Measurements from ENCODE around the gene WDR62. TPM values are rescaled to one million over a fixed set of nuclear protein-coding genes. Genes with fewer than 3 reads are reported as not detected.

Gene WDR62
- total and polyA plus RNA-seq, 2 experiments from 2014 or later: 2.1 to 13.4 TPM

DNA sequence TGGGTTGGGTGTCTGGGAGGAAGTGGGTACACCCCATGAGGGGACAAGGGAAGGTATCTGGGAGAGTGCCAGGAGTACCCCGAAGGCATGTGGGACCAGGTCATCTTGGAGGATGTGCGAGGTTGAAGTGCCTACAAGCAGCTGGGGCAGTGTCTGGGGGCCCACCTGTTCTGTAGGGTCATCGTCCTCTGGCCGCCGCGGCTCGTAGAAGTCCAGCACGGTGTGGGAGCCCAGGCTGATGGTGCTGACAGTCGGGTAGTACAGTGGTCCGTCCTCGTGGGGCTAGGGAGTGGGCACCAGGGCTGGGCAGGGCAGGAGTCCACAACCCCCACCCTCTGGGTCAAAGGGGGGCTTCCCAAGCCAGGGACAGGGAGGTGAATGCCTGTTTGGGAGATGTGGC lies 44.3 kb upstream of the WDR62 start:
- Histone ChIP-seq H3K36me3 (no peaks in the 10 kb centered on the region), H3K27me3 (no peaks in the 10 kb centered on the region), H3K4me1 (ENCODE audit: low read depth) (peaks cover 4% of the 10 kb centered on the region), H3K9me3 (ENCODE audit: low read depth) (no peaks in the 10 kb centered on the region), H3K4me3 (no peak overlapping the region), H3K27ac (no peak overlapping the region)
- no peak for DNase-seq (ENCODE audit: low read depth in 1 of 2, low spot score in 1 of 2)
- TF ChIP-seq, protein P1, sequence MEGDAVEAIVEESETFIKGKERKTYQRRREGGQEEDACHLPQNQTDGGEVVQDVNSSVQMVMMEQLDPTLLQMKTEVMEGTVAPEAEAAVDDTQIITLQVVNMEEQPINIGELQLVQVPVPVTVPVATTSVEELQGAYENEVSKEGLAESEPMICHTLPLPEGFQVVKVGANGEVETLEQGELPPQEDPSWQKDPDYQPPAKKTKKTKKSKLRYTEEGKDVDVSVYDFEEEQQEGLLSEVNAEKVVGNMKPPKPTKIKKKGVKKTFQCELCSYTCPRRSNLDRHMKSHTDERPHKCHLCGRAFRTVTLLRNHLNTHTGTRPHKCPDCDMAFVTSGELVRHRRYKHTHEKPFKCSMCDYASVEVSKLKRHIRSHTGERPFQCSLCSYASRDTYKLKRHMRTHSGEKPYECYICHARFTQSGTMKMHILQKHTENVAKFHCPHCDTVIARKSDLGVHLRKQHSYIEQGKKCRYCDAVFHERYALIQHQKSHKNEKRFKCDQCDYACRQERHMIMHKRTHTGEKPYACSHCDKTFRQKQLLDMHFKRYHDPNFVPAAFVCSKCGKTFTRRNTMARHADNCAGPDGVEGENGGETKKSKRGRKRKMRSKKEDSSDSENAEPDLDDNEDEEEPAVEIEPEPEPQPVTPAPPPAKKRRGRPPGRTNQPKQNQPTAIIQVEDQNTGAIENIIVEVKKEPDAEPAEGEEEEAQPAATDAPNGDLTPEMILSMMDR (IDR thresholded peaks at IDR 0.05; ENCODE audit: low read depth, low read length): no peak

DNA sequence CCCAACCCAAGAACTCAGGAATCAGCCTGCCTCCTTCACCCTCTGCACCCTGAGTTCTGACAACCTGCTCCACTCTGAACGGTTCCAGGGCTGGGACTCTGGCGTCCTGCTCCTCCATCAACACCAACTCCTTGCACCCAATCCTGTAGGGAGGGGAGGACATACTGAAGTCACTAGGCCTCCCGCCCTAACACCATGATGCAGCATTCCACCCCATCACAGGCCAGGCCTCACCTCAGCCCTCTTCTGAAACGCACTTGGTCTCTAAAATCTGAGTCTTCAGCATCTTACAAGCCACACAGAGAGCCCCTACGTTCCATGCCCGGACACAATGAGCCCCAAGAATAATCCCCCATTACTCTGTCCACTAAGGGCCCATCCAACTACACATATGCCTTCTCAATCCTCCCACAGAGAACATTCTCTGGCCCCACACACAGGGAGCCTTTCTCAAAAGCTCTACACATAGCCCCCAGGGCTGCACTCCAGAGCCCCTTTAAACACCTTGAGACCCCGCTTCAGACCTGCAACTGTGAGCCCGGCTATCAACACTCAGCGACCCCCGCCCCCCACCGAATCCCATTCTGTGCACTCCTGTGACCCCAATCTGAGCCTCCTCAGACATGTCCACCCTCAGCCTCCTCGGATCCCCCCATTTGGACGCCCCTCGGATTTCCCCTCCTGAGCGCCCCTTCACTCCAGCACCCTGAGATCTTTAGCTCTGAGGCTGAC lies 41.3 kb upstream of the WDR62 start:
- no peaks in the 10 kb centered on the region for H3K27me3 ChIP-seq
- H3K4me1 ChIP-seq (ENCODE audit: low read depth): peaks cover 4% of the 10 kb centered on the region
- H3K4me3 ChIP-seq: peak overlapping the region; percentile 66
- TF ChIP-seq, protein P1 (IDR thresholded peaks at IDR 0.05; ENCODE audit: low read depth, low read length): no peak
- H3K27ac ChIP-seq: no peak overlapping the region
- no peak for DNase-seq (ENCODE audit: low read depth in 1 of 2, low spot score in 1 of 2)
- no peaks in the 10 kb centered on the region for H3K9me3 ChIP-seq (ENCODE audit: low read depth)
- H3K36me3 ChIP-seq: no peaks in the 10 kb centered on the region

DNA sequence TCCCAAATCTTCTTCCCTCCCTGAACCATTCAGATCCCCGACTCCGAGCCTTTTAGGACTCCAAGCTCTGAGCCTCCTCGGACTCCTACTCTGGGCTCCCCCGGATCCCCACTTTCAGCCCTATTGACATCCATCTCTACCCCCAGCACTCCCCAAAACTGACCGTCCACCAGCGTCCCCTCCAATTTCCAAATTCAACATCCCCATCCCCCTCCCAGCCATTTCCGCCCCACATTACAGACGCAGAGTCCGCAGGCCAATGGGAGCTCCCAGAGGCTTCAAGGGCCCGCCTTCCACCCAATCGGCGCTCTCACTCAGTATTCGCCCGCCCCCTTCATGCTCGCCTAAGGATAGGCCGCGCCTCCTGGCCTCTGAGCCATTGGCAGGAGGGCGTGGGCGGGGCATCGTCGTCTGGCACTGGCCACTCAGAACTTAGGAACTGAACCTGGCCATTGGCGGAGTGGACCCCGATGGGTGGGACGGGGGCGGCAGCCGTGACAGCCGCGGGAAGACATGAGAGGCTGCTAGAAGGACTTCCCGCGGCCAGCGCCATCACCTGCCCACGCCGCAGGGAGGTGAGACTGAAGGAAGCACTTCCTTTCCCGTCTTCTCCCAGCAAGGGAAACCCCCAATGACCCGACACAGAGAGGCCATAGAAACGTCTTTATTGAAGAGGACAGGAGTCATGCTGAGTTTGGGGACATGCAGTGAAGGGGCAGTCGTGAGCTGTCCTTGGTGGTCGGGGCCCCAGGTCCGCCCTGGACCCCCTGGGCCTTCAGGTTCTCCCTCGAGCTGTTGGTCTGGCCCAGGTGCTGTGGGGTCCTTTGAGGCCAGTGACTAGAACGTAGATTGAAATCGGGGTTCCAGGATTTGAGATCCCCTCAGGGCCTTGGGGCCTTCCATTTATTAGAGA lies 40.4 kb upstream of the WDR62 start, which contains the start of gene ALKBH6:
Gene ALKBH6 (minus strand): TSS at position 202 of the 913 bp plus-strand sequence. CDS start 816 bp downstream, outside the sequence.
- H3K4me3 ChIP-seq: peak within 1 kb of the TSS; percentile 66
- no peaks in the 10 kb centered on the region for H3K36me3 ChIP-seq
- H3K9me3 ChIP-seq (ENCODE audit: low read depth): no peaks in the 10 kb centered on the region
- peak; percentile 99 to 100 for DNase-seq (ENCODE audit: low read depth in 1 of 2, low spot score in 1 of 2)
- TF ChIP-seq, protein P1 (IDR thresholded peaks at IDR 0.05; ENCODE audit: low read depth, low read length): no peak
- H3K27ac ChIP-seq: no peak within 1 kb of the TSS
- no peaks in the 10 kb centered on the region for H3K27me3 ChIP-seq
- peaks cover 4% of the 10 kb centered on the region for H3K4me1 ChIP-seq (ENCODE audit: low read depth)

DNA sequence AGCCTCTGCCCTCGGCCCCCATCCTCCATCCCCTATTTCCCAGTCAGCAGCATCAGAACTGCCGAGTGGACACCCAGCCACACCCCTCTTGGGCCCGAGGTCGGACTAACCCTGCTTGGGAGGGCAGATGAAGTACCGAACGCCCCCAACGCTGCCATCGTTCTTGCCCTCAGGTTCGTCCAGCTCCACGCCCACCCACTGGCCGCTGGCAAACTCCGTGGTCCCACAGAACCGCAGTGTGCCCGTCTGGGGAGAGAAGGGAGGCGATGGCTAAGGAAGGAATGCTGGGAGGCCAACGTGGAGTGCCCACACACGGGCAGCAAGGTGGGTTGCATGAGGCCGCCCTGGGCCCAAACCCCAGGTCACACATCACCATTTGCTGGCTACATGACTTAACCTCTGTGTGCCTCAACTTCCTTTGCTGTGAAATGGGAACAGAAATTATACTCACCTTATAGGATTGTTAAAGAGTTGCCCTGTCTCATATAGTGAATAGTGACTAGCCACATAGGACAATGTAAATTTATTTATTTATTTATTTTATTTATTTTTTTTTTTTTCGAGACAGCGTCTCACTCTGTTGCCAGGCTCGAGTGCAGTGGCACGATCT lies 35.5 kb upstream of the WDR62 start:
- Histone ChIP-seq H3K9me3 (ENCODE audit: low read depth) (no peaks in the 10 kb centered on the region), H3K27ac (no peak overlapping the region), H3K36me3 (peaks cover 3% of the 10 kb centered on the region), H3K4me3 (no peak overlapping the region), H3K27me3 (no peaks in the 10 kb centered on the region), H3K4me1 (ENCODE audit: low read depth) (peaks cover 4% of the 10 kb centered on the region)
- no peak for DNase-seq (ENCODE audit: low read depth in 1 of 2, low spot score in 1 of 2)
- TF ChIP-seq, protein P1 (IDR thresholded peaks at IDR 0.05; ENCODE audit: low read depth, low read length): no peak

DNA sequence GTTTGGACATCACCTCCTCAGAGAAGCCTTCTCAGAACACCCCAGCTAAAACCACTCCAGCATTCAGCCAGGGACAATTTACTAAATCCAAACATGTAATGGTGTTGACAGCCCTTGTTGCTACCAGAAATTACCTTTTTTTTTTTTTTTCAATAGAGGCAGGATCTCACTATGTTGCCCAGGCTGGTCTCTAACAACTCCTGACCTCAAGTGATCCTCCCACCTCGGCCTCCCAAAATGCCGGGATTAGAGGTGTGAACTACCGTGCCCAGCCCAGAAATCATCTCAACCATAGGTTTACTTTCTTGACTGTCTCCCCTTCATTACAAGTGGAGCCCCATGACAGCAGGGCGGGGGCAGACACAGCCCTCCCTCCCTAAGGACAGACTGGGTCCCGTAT lies 31.3 kb upstream of the WDR62 start:
- H3K27me3 ChIP-seq: no peaks in the 10 kb centered on the region
- H3K36me3 ChIP-seq: peaks cover 3% of the 10 kb centered on the region
- no peak for DNase-seq (ENCODE audit: low read depth in 1 of 2, low spot score in 1 of 2)
- H3K4me1 ChIP-seq (ENCODE audit: low read depth): no peaks in the 10 kb centered on the region
- no peak overlapping the region for H3K4me3 ChIP-seq
- TF ChIP-seq, protein P1 (IDR thresholded peaks at IDR 0.05; ENCODE audit: low read depth, low read length): no peak
- no peaks in the 10 kb centered on the region for H3K9me3 ChIP-seq (ENCODE audit: low read depth)
- H3K27ac ChIP-seq: no peak overlapping the region

All from cardiac muscle cell (in vitro differentiated cells and primary cell).